Activated CD4-positive, alpha-beta memory T cell treated with anti-CD3 and anti-CD28 coated beads, Interleukin-2, amount 10 ng/mL, durations not matched to agents 7 days and 5 days (primary cell): ENCODE measurements around the gene GGTLC2. TPM values are rescaled to one million over a fixed set of nuclear protein-coding genes. Genes with fewer than 3 reads are reported as not detected.
A peak's percentile ranks its signal among the peaks of the same experiment; 100 is the strongest.
"Not testable (repeated sequence)": the region's sequence is repeated elsewhere in the genome, so short reads cannot be mapped to it uniquely, and the experiment has no call there.

Experiments
- CTCF ChIA-PET: fragments of 350-600 bp; sonication (Branson Sonifier 250); formaldehyde crosslinking; loops from one replicate; lab custom pipeline; 2021; ENCODE audit warnings: antibody characterized with exemption, inconsistent platforms; lab: Charles Lee
- POLR2A ChIA-PET: fragments of 350-600 bp; sonication (Branson Sonifier 250); formaldehyde crosslinking; loops from one replicate; lab custom pipeline; 2021; ENCODE audit warnings: antibody characterized with exemption; lab: Charles Lee
- DNase-seq: peaks from one replicate; pipeline ENCODE4 v3.0.0-alpha.2; 2020
- H3K27ac Mint-ChIP-seq: one replicate; pipeline ENCODE4 v1.8.0; 2021; ENCODE audit warnings: mild to moderate bottlenecking, mixed read lengths
- H3K27me3 Mint-ChIP-seq: one replicate; pipeline ENCODE4 v1.8.0; 2021; ENCODE audit warnings: mixed read lengths
- H3K36me3 Mint-ChIP-seq: one replicate; pipeline ENCODE4 v1.8.0; 2021; ENCODE audit warnings: low read depth, mixed read lengths
- H3K4me1 Mint-ChIP-seq: one replicate; pipeline ENCODE4 v1.8.0; 2021; ENCODE audit warnings: mixed read lengths
- H3K4me3 Mint-ChIP-seq: one replicate; pipeline ENCODE4 v1.8.0; 2021; ENCODE audit warnings: mild to moderate bottlenecking, mixed read lengths
- H3K9me3 Mint-ChIP-seq: one replicate; pipeline ENCODE4 v1.8.0; 2021; ENCODE audit warnings: mixed read lengths
- total RNA-seq, 2 experiments: library from RNA; stranded (reverse); gene quantifications; one replicate each; pipeline ENCODE4 v1.2.3, GENCODE V29; 2021

The GGTLC2 gene
- total RNA-seq, 2 experiments from 2014 or later, result not detected

GRCh38 chr22:22682196-22682595 lies 37.8 kb downstream of the GGTLC2 start:
- no peak for DNase-seq
- Mint-ChIP-seq H3K9me3 (no peaks in the 10 kb centered on the region), H3K27me3 (peaks cover 4% of the 10 kb centered on the region), H3K27ac (no peak overlapping the region), H3K4me3 (no peak overlapping the region), H3K4me1 (no peaks in the 10 kb centered on the region), H3K36me3 (no peaks in the 10 kb centered on the region)
- ChIA-PET POLR2A (no interaction called here), CTCF (no interaction called here)

GRCh38 chr22:22682807-22683667 lies 38.6 kb downstream of the GGTLC2 start:
- H3K27me3 Mint-ChIP-seq, result peaks cover 1% of the 10 kb centered on the region
- H3K9me3 Mint-ChIP-seq, result no peaks in the 10 kb centered on the region
- no peak for DNase-seq
- POLR2A ChIA-PET, result no interaction called here
- CTCF ChIA-PET, result no interaction called here
- H3K4me1 Mint-ChIP-seq, result no peaks in the 10 kb centered on the region
- H3K27ac Mint-ChIP-seq, result no peak overlapping the region
- no peaks in the 10 kb centered on the region for H3K36me3 Mint-ChIP-seq
- H3K4me3 Mint-ChIP-seq, result no peak overlapping the region

- Mint-ChIP-seq H3K4me3 (no peak overlapping the region), H3K27ac (no peak overlapping the region), H3K36me3 (no peaks in the 10 kb centered on the region), H3K27me3 (no peaks in the 10 kb centered on the region), H3K9me3 (no peaks in the 10 kb centered on the region), H3K4me1 (no peaks in the 10 kb centered on the region)
- ChIA-PET POLR2A (no interaction called here), CTCF (interaction anchor here (1.0 to 2.6 kb wide), 5 partner anchors 8 to 93 kb away, joined by 3 to 6 read pairs (median 5); no protein-coding TSS in a partner anchor)
- no peak for DNase-seq
Observed at GRCh38 chr22:22683668-22684361, 39.4 kb downstream of the GGTLC2 start.

- no peak overlapping the region for H3K4me3 Mint-ChIP-seq
- no peaks in the 10 kb centered on the region for H3K4me1 Mint-ChIP-seq
- H3K27ac Mint-ChIP-seq, result no peak overlapping the region
- POLR2A ChIA-PET, result interaction anchor here (0.9 kb wide), 1 partner anchor 66 kb away, joined by 3 read pairs; no protein-coding TSS in a partner anchor
- H3K9me3 Mint-ChIP-seq, result no peaks in the 10 kb centered on the region
- H3K27me3 Mint-ChIP-seq, result no peaks in the 10 kb centered on the region
- DNase-seq, result peak; percentile 20
- no peaks in the 10 kb centered on the region for H3K36me3 Mint-ChIP-seq
- CTCF ChIA-PET, result interaction anchor here (1.0 to 2.6 kb wide), 7 partner anchors 9 to 94 kb away, joined by 3 to 6 read pairs (median 5); no protein-coding TSS in a partner anchor
Observed at GRCh38 chr22:22684580-22685561, 40.5 kb downstream of the GGTLC2 start.

- CTCF ChIA-PET, result interaction anchor here (1.0 to 2.6 kb wide), 5 partner anchors 10 to 98 kb away, joined by 4 to 6 read pairs (median 5); no protein-coding TSS in a partner anchor
Observed at GRCh38 chr22:22685586-22685985, 41.2 kb downstream of the GGTLC2 start.

GRCh38 chr22:22686202-22687115 lies 42.0 kb downstream of the GGTLC2 start:
- H3K36me3 Mint-ChIP-seq, H3K9me3 Mint-ChIP-seq, POLR2A ChIA-PET, H3K4me3 Mint-ChIP-seq, H3K27ac Mint-ChIP-seq, H3K27me3 Mint-ChIP-seq, DNase-seq, H3K4me1 Mint-ChIP-seq: not testable (repeated sequence)
- CTCF ChIA-PET, result interaction anchor here (1.2 to 2.6 kb wide), 4 partner anchors 10 to 99 kb away, joined by 4 to 6 read pairs (median 4); no protein-coding TSS in a partner anchor

More at GRCh38 chr22:22685586-22685985, 41.2 kb downstream of the GGTLC2 start:
- Mint-ChIP-seq H3K27me3 (no peaks in the 10 kb centered on the region), H3K4me3 (no peak overlapping the region), H3K36me3 (no peaks in the 10 kb centered on the region), H3K4me1 (no peaks in the 10 kb centered on the region), H3K27ac (no peak overlapping the region), H3K9me3 (no peaks in the 10 kb centered on the region)
- POLR2A ChIA-PET, result no interaction called here
- DNase-seq, result no peak

GRCh38 chr22:22687638-22688500 lies 43.5 kb downstream of the GGTLC2 start:
- CTCF ChIA-PET, result interaction anchor here (0.8 kb wide), 1 partner anchor 100 kb away, joined by 6 read pairs; no protein-coding TSS in a partner anchor
- Mint-ChIP-seq H3K36me3 (no peaks in the 10 kb centered on the region), H3K4me3 (no peak overlapping the region), H3K4me1 (no peaks in the 10 kb centered on the region), H3K9me3 (no peaks in the 10 kb centered on the region), H3K27me3 (no peaks in the 10 kb centered on the region), H3K27ac (no peak overlapping the region)
- DNase-seq, result peak; percentile 36
- POLR2A ChIA-PET, result no interaction called here

- Mint-ChIP-seq H3K4me1 (no peaks in the 10 kb centered on the region), H3K27ac (no peak overlapping the region), H3K36me3 (no peaks in the 10 kb centered on the region), H3K4me3 (no peak overlapping the region), H3K27me3 (no peaks in the 10 kb centered on the region), H3K9me3 (no peaks in the 10 kb centered on the region)
- ChIA-PET CTCF (interaction anchor here (0.9 to 2.1 kb wide), 3 partner anchors 13 to 104 kb away, joined by 4 to 5 read pairs (median 5); no protein-coding TSS in a partner anchor), POLR2A (no interaction called here)
- no peak for DNase-seq
Observed at GRCh38 chr22:22689621-22690345, 45.4 kb downstream of the GGTLC2 start.

- ChIA-PET POLR2A (no interaction called here), CTCF (interaction anchor here (0.6 to 2.1 kb wide), 3 partner anchors 25 to 722 kb away, joined by 4 to 5 read pairs (median 4); no protein-coding TSS in a partner anchor)
- no peaks in the 10 kb centered on the region for H3K9me3 Mint-ChIP-seq
- no peaks in the 10 kb centered on the region for H3K27me3 Mint-ChIP-seq
- DNase-seq, result no peak
- no peak overlapping the region for H3K27ac Mint-ChIP-seq
- no peak overlapping the region for H3K4me3 Mint-ChIP-seq
- no peaks in the 10 kb centered on the region for H3K4me1 Mint-ChIP-seq
- no peaks in the 10 kb centered on the region for H3K36me3 Mint-ChIP-seq
Observed at GRCh38 chr22:22691055-22691454, 46.6 kb downstream of the GGTLC2 start.
